ENCODE measurements around the gene POU5F1. TPM values are rescaled to one million over a fixed set of nuclear protein-coding genes. Genes with fewer than 3 reads are reported as not detected.

POU5F1 gene
- polyA plus RNA-seq, 12 donors = 0.30 to 1.3 (median 0.62) TPM; not detected in 2

GRCh38 chr6:31144296-31144969 lies 26.0 kb downstream of the POU5F1 start:
- no peak for DNase-seq

DNA sequence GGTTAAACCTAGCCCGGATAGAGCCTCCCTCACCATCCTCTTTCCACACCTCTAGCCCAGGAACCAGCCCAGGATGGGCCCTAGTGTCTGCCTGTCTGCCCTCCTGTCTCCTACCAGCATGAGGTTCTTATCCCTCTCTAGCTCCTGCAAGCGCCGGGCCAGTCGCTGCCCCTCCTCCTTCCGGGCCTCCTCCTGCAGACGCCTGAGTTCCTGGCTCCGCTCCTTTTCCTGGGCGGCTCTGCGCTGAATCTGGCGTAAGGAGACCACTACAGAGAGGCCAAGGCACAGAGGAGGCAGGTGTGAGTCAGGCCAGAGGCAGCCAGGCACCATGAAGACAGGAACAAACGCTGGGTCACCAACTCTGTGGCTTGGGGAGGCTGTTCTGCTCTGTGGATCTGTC lies 27.3 kb downstream of the POU5F1 start:
- DNase-seq = peak; percentile 65

DNA sequence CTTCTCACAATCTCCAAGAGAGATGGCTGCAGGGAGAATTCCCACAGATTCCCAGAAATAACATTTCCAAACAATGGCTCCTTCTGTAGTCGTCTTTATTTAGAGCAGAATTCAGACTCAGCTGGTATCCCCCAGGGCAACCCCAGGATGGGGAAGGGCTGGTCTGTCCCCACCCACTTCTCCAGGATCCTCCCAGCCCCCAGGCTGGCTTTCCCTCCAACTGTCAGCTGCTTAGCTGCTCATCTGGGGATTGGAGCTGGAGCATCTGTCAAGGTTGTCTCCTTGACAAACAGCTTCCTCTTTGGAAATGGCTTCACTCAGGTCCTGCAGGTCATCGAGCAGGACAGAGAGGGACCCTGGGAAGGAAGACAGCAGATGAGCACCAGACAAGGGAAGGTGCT lies 28.1 kb downstream of the POU5F1 start:
- peak; percentile 29 for DNase-seq

GRCh38 chr6:31140643-31141042 lies 29.8 kb downstream of the POU5F1 start:
- no peak for DNase-seq

- DNase-seq = no peak
These were observed 30.9 kb downstream of the POU5F1 start for GRCh38 chr6:31139599-31139998.

- DNase-seq = no peak
These were observed 31.5 kb downstream of the POU5F1 start, which contains the start of gene PSORS1C2 for GRCh38 chr6:31138982-31139381. Gene PSORS1C2, minus strand, starts transcription at chr6:31139066. Its CDS starts 40 bp downstream, at chr6:31139026.

- DNase-seq = no peak
These were observed 34.8 kb downstream of the POU5F1 start for GRCh38 chr6:31135710-31136109.

DNA sequence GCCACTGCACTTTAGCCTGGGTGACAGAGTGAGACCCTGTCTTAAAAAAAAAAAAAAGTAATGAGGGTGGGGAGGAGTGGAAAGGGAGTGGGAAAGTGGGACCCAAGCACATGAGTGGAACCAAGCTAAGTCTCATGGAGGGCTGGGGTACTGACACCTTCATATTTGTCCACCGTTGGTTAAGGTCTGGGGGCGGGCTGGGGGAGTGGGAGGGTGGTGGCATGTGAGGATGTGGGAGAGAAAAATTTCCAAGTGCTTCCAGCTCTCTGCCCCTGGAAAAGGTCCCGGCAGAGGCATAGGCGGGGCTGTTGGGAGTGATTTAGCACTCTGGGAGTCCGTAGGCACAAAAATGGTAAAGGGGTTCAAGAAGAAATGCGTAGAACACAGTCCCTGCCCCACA lies 37.7 kb downstream of the POU5F1 start:
- no peak for DNase-seq

DNA sequence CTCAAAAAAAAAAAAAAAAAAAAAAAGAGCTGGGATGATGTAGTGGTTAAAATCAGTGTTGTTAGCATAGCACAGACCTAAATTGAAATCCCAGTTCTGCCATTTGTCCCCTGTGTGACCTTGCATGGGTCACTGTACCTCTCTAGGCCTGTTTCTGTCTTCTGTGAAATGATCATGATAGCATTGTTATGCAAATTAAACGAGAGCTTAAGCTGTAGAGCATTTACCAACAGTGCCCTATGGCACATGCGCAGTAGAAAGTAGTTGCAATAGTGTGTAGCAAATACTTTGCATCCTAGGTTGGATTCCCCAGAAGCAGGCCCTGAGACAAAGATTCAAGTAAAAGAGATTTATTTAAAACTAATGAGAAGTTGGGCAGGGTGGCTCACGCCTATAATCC lies 38.9 kb downstream of the POU5F1 start:
- no peak for DNase-seq

DNA sequence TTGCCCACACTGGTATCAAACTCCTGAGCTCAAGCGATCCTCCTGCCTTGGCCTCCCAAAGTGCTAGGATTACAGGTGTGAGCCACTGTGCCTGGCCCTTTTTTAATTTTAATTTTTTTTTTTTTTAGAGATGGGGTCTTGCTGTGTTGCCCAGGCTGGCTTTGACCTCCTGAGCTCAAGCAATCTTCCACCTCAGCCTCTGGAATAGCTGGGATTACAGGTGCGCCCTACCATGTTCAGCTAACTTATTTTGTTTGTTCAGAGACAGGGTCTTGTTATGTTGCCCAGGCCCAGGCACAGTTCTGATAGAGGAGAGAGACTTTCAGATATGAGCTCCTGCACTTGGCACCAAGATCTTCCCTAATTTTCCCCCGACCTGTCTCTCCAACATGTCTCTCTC lies 39.7 kb downstream of the POU5F1 start:
- no peak for DNase-seq

GRCh38 chr6:31129130-31129529 lies 41.4 kb downstream of the POU5F1 start:
- DNase-seq = no peak

- no peak for DNase-seq
These were observed 42.3 kb downstream of the POU5F1 start for GRCh38 chr6:31128093-31128676.

- DNase-seq = no peak
These were observed 43.9 kb downstream of the POU5F1 start for GRCh38 chr6:31126396-31127175.

DNA sequence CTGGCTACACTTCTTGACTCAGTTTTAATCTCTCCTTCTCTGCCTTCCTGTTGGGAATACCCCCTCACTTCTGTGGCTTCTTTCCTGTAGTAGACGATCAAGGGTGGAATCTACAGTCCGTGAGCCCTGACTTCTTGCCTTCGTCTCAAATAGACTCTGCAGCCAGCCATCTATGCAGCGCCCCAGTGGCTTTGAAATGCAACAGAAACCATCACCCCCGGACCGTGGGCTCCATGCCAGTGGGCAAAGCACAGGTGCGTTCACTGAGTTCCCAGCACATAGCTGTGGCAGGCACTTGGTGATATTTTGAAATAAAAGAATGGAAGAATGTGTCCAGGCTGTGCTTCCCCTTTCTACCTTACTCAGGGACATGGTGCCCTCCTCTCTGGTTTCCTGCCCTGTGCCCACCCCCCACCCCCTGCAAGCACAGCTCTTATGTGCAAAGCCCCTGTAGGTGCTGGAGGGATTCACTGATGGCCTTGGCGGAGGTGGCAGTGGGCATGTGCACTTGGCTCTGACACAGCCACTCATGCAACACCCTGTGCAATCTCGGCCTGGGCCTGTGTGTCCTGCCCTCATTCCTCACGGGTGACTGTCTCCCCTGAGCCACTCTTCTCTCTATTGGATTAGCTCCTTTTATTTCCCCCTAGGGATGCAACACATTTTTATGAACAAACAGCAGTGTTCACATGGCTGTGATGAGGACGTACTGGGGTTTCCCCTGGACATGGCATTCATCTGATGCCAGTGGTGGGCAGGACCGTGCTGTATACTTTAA lies 44.7 kb downstream of the POU5F1 start:
- DNase-seq = no peak

- peak; percentile 59 for DNase-seq
These were observed 45.3 kb downstream of the POU5F1 start for GRCh38 chr6:31125162-31125561.

DNA sequence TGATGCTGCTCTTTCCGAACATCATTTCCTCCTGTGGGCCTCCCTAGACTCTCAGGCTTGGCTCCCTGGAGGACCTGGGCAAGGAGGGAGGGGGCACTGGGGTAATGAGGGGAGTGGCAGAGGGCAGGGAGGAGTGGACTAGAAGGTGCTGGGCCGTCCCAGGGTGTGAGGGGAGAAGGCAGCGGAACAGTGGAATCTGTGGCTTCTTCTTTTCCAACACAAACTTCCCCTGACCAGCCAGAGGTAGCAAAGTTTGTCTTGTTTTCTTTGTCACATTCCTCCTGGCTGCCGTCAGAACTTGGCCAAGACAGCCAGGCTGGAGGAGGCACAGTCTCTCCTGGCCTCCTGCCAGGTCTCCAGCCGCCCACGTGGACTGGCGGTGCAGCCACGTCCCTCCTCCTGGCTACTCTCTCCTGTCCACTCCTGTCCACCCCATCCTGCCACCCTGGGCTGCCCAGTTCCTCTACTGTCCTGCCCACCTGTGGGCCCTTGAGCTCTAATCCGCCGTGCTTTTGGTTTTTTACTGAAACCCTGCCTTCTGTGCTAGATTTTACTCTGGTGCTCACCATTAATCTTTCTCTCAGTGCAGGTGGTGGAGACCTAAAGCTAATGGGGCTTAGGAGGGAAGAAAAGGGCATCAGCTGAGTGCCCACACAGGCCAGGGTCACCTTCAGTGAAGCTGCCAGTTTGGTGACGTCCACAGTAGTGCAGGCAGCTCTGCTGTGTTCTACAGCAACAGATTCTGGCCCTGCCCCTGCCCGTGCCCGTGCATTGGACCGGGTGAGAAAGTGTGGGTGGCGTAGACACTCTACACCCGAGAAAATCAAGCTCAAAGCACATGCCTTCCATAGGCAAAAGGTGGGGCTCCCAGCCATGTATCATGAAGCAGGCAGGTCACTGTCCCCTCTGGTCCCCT lies 47.4 kb downstream of the POU5F1 start:
- peak; percentile 75 for DNase-seq

DNA sequence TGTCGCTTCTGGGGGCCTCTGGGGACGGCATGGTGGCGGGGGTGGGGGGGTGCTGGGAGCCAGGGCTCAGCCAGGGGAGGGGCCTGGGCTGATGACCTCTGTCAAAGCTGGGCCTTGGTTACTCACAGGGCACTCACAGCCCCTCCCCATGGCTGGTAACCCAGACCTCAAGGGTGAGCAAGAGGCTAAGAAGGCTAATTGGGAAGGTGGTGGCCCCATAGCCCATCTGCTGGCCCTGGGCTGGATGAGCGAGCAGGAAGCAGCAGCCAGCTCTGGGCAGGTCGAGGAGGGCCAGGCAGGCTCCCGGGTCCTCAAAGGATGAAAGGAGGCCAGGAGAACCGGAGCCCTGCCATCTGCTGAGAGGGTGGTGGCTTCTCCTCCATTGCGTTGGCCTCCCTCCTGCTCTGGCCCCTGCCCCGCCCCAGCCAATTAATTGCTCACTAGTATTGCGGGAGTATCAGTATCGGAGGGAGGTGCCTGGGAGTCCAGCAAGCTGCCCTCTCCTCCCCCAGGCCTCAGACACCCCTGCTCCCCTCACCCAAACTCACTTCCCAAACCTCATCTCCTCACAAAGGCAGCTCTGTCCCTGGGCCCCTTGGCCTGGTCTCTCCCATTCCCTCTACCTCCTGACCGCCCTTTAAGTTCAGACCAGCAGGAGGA lies 49.2 kb downstream of the POU5F1 start:
- DNase-seq = no peak

GRCh38 chr6:31120151-31120915 lies 50.1 kb downstream of the POU5F1 start, which contains the start of gene CDSN:
Gene CDSN, minus strand, starts transcription at chr6:31120446. Its CDS starts 27 bp downstream, at chr6:31120419.
- no peak for DNase-seq

- DNase-seq = no peak
These were observed 52.3 kb downstream of the POU5F1 start for GRCh38 chr6:31118178-31118577.

Measured in muscle of arm (tissue), 12 donors.